Osteoblast (primary cell): Measurements from ENCODE around the gene MARS1. TPM values are rescaled to one million over a fixed set of nuclear protein-coding genes. Genes with fewer than 3 reads are reported as not detected.
"Not testable (repeated sequence)": the region's sequence is repeated elsewhere in the genome, so short reads cannot be mapped to it uniquely, and the experiment has no call there.

Experiments
- DNase-seq: peaks from one replicate; pipeline ENCODE4 v3.0.0; 2011; ENCODE audit warnings: low spot score, mixed read lengths; ENCODE audit not compliant: insufficient read length; ENCODE audit errors: missing footprints
- H2AFZ ChIP-seq: 2 replicates; pipeline ENCODE4 v1.6.0; 2011; ENCODE audit warnings: mild to moderate bottlenecking, low read length
- H3K27ac ChIP-seq: 2 replicates; pipeline ENCODE4 v1.5.1; 2011; ENCODE audit warnings: mild to moderate bottlenecking, low read depth, low read length, moderate library complexity
- H3K27me3 ChIP-seq: 2 replicates; pipeline ENCODE4 v1.6.0; 2012; ENCODE audit warnings: mild to moderate bottlenecking, control low read depth, inconsistent platforms, low read length, moderate library complexity; ENCODE audit not compliant: insufficient read depth
- H3K36me3 ChIP-seq: 2 replicates; pipeline ENCODE4 v1.5.1; 2011; ENCODE audit warnings: mild to moderate bottlenecking, low read length, control low read depth, moderate library complexity; ENCODE audit not compliant: insufficient read depth
- H3K4me1 ChIP-seq: 2 replicates; pipeline ENCODE4 v1.5.1; 2011; ENCODE audit warnings: mild to moderate bottlenecking, low read length, control low read depth, moderate library complexity; ENCODE audit not compliant: insufficient read depth
- H3K4me2 ChIP-seq: 2 replicates; pipeline ENCODE4 v1.6.0; 2011; ENCODE audit warnings: mild to moderate bottlenecking, low read length; ENCODE audit not compliant: insufficient read depth
- H3K4me3 ChIP-seq: fragments of 200-600 bp; sonication (generic); 3 replicates; pipeline ENCODE4 v1.5.1; 2012; ENCODE audit warnings: mild to moderate bottlenecking, low read length, inconsistent platforms; ENCODE audit not compliant: insufficient read depth
- H3K79me2 ChIP-seq: 2 replicates; pipeline ENCODE4 v1.6.0; 2012; ENCODE audit warnings: mild to moderate bottlenecking, low read length, control low read depth, inconsistent platforms; ENCODE audit not compliant: insufficient read depth
- H3K9me3 ChIP-seq: 2 replicates; pipeline ENCODE4 v1.5.1; 2011; ENCODE audit warnings: low read depth, low read length, control low read depth
- H4K20me1 ChIP-seq: 2 replicates; pipeline ENCODE4 v1.6.0; 2012; ENCODE audit warnings: mild to moderate bottlenecking, low read length, control low read depth; ENCODE audit not compliant: insufficient read depth
- total RNA-seq: library from RNA; depleted of rRNA; stranded (reverse); fragments of >200 nt; gene quantifications from 2 replicates; pipeline ENCODE4 v1.2.3, GENCODE V29; 2012
- TF ChIP-seq, protein P1 (sequence below): IDR thresholded peaks from 2 replicates; pipeline ENCODE4 v1.5.1; 2011; ENCODE audit warnings: mild to moderate bottlenecking, low read depth, low read length, moderate library complexity; ENCODE audit errors: extremely low read depth

The MARS1 gene
- total RNA-seq, 1 donor: 187 TPM

DNA sequence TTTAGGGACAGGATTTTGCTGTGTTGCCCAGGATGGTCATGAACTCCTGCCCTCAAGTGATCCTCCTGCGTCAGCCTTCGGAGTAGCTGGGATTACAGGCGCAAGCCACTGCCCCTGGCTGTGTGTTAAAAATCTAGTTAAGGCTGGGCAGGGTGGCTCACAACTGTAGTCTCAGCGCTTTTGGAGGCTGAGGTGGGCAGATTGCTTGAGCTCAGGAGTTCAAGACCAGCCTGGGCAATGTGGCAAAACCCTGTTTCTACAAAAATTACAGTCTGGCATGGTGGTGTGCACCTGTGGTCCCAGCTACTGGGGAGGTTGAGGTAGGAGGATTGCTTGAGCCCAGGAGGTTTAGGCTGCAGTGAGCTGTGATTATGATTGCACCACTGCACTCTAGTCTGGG lies 23.3 kb downstream of the MARS1 start:
- no peak for DNase-seq
- Histone ChIP-seq H3K4me2 (no peak overlapping the region), H3K4me3 (no peak overlapping the region), H3K36me3 (peaks cover 67% of the 10 kb centered on the region), H3K27ac (no peak overlapping the region), H3K4me1 (no peaks in the 10 kb centered on the region), H2AFZ (no peak overlapping the region), H3K79me2 (peaks cover 1% of the 10 kb centered on the region), H3K9me3 (no peaks in the 10 kb centered on the region), H4K20me1 (peaks cover 4% of the 10 kb centered on the region), H3K27me3 (no peaks in the 10 kb centered on the region)
- TF ChIP-seq, protein P1, sequence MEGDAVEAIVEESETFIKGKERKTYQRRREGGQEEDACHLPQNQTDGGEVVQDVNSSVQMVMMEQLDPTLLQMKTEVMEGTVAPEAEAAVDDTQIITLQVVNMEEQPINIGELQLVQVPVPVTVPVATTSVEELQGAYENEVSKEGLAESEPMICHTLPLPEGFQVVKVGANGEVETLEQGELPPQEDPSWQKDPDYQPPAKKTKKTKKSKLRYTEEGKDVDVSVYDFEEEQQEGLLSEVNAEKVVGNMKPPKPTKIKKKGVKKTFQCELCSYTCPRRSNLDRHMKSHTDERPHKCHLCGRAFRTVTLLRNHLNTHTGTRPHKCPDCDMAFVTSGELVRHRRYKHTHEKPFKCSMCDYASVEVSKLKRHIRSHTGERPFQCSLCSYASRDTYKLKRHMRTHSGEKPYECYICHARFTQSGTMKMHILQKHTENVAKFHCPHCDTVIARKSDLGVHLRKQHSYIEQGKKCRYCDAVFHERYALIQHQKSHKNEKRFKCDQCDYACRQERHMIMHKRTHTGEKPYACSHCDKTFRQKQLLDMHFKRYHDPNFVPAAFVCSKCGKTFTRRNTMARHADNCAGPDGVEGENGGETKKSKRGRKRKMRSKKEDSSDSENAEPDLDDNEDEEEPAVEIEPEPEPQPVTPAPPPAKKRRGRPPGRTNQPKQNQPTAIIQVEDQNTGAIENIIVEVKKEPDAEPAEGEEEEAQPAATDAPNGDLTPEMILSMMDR: no peak

DNA sequence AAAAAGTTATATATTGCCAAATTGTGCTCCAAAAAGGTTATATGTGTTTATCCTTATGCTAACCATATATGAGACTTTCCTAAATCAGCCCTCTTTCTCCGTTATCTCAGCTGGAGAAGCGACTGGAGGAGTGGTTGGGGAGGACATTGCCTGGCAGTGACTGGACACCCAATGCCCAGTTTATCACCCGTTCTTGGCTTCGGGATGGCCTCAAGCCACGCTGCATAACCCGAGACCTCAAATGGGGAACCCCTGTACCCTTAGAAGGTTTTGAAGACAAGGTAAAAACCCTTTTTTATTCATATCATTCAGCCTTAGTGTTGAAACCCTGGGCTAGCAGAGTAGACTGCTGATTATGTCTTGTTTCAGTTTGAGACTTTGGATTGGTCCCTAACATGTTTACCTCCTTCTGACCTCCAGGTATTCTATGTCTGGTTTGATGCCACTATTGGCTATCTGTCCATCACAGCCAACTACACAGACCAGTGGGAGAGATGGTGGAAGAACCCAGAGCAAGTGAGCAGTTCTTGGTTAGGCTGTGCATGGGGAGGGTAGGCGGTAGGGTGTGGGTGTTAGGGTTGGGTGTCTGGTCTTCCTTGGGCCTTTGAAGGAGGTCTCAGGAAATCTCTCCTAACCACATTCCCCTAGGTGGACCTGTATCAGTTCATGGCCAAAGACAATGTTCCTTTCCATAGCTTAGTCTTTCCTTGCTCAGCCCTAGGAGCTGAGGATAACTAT lies 23.9 kb downstream of the MARS1 start:
- Histone ChIP-seq H3K27me3 (no peaks in the 10 kb centered on the region), H4K20me1 (peaks cover 7% of the 10 kb centered on the region), H3K36me3 (peaks cover 71% of the 10 kb centered on the region), H3K79me2 (peaks cover 7% of the 10 kb centered on the region), H3K4me2 (no peak overlapping the region), H3K27ac (no peak overlapping the region), H3K4me1 (no peaks in the 10 kb centered on the region), H3K4me3 (no peak overlapping the region), H3K9me3 (no peaks in the 10 kb centered on the region), H2AFZ (no peak overlapping the region)
- TF ChIP-seq, protein P1: no peak
- no peak for DNase-seq

DNA sequence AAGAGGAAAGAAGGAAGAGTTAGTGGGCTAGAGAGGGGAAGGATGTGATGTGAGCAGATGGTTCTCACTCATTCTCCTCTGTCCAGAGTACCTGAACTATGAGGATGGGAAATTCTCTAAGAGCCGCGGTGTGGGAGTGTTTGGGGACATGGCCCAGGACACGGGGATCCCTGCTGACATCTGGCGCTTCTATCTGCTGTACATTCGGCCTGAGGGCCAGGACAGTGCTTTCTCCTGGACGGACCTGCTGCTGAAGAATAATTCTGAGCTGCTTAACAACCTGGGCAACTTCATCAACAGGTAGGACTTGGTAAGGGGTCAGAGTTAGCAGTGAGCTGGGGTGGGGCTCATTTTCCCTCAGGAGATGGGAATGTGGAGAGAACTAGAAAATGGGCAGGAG lies 24.8 kb downstream of the MARS1 start:
- no peak overlapping the region for H3K4me3 ChIP-seq
- no peak for DNase-seq
- H3K9me3 ChIP-seq: no peaks in the 10 kb centered on the region
- peaks cover 9% of the 10 kb centered on the region for H3K4me1 ChIP-seq
- H2AFZ ChIP-seq: no peak overlapping the region
- peaks cover 14% of the 10 kb centered on the region for H3K79me2 ChIP-seq
- H3K27me3 ChIP-seq: no peaks in the 10 kb centered on the region
- TF ChIP-seq, protein P1: no peak
- peaks cover 15% of the 10 kb centered on the region for H4K20me1 ChIP-seq
- H3K27ac ChIP-seq: no peak overlapping the region
- H3K4me2 ChIP-seq: no peak overlapping the region
- peaks cover 80% of the 10 kb centered on the region for H3K36me3 ChIP-seq

DNA sequence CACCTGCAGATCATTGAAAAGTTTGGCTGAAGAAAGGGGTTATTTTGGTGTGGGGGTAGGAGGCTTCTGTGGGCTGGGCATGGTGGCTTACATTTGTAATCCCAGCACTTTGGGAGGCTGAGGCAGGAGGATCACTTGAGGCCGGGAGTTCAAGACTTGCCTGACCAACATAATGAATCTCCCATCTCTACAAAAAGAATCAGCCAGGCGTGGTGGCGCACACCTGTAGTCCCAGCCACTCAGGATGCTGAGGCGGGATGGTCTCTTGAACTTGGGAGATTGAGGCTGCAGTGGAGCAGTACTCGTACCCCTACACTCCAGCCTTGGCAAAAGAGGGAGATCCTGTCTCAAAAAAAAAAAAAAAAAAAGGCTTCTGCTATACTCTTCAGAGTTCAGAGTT lies 25.4 kb downstream of the MARS1 start:
- peaks cover 86% of the 10 kb centered on the region for H3K36me3 ChIP-seq
- no peak for DNase-seq
- H3K4me3 ChIP-seq: no peak overlapping the region
- no peak overlapping the region for H3K4me2 ChIP-seq
- H4K20me1 ChIP-seq: peaks cover 19% of the 10 kb centered on the region
- peaks cover 18% of the 10 kb centered on the region for H3K79me2 ChIP-seq
- no peaks in the 10 kb centered on the region for H3K27me3 ChIP-seq
- no peaks in the 10 kb centered on the region for H3K9me3 ChIP-seq
- no peak overlapping the region for H2AFZ ChIP-seq
- no peak overlapping the region for H3K27ac ChIP-seq
- TF ChIP-seq, protein P1: no peak
- H3K4me1 ChIP-seq: peaks cover 15% of the 10 kb centered on the region

DNA sequence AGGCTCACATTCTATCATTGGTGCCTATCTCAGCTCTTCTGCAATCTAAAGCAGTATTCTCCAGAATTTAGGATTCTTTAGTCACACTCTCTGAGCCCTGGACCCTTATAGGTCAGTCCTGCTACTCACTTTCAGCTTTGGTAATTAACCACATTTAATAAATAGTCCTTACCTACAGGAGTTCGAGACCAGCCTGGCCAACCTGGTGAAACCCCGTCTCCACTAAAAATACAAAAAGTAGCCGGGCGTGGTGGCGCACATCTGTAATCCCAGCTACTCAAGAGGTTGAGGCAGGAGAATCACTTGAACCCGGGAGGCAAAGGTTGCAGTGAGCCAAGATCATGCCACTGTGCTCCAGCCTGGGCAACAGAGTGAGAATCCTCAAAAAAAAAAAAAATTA lies 25.8 kb downstream of the MARS1 start:
- H2AFZ ChIP-seq, DNase-seq, H3K9me3 ChIP-seq, H3K4me2 ChIP-seq, H3K27ac ChIP-seq, H3K27me3 ChIP-seq, H3K4me3 ChIP-seq: not testable (repeated sequence)
- peaks cover 88% of the 10 kb centered on the region for H3K36me3 ChIP-seq
- H3K4me1 ChIP-seq: peaks cover 19% of the 10 kb centered on the region
- peaks cover 22% of the 10 kb centered on the region for H3K79me2 ChIP-seq
- H4K20me1 ChIP-seq: peaks cover 23% of the 10 kb centered on the region

DNA sequence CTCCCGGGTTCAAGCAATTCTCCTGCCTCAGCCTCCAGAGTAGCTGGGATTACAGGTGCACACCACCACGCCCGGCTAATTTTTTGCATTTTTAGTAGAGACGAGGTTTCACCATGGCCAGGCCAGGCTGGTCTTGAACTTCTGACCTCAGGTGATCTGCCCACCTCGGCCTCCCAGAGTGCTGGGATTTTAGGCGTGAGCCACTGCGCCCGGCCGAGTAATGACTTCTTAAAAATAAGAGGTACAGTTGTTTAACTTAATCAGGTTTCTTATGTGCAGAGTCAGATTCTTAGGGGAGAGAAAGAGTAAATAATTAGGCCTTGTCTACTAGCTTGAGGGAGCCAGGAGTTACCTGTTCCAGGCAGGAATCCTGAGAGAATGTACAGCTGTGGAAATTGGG lies 26.4 kb downstream of the MARS1 start:
- H3K4me3 ChIP-seq, H3K4me2 ChIP-seq, H3K27ac ChIP-seq, H3K27me3 ChIP-seq, DNase-seq, H2AFZ ChIP-seq, H3K9me3 ChIP-seq: not testable (repeated sequence)
- peaks cover 28% of the 10 kb centered on the region for H3K79me2 ChIP-seq
- H4K20me1 ChIP-seq: peaks cover 29% of the 10 kb centered on the region
- peaks cover 90% of the 10 kb centered on the region for H3K36me3 ChIP-seq
- H3K4me1 ChIP-seq: peaks cover 25% of the 10 kb centered on the region
